Nephron progenitor cell (in vitro differentiated cells): ENCODE data around the gene TCP10L.
"Not testable (repeated sequence)": the region's sequence is repeated elsewhere in the genome, so short reads cannot be mapped to it uniquely, and the experiment has no call there.

ENCODE experiments used
- DNase-seq: peaks from one replicate; pipeline ENCODE4 v3.0.0; 2021
- H3K27ac Mint-ChIP-seq: 2 replicates; pipeline ENCODE4 v1.8.0; 2021; ENCODE audit warnings: mild to moderate bottlenecking, moderate library complexity, mixed read lengths
- H3K27me3 Mint-ChIP-seq: 2 replicates; pipeline ENCODE4 v1.8.0; 2021; ENCODE audit warnings: mild to moderate bottlenecking, low read depth, mixed read lengths; ENCODE audit not compliant: poor library complexity
- H3K36me3 Mint-ChIP-seq: 2 replicates; pipeline ENCODE4 v1.8.0; 2021; ENCODE audit warnings: low read depth, mixed read lengths
- H3K4me1 Mint-ChIP-seq: 2 replicates; pipeline ENCODE4 v1.8.0; 2021; ENCODE audit warnings: mixed read lengths
- H3K4me3 Mint-ChIP-seq: 2 replicates; pipeline ENCODE4 v1.8.0; 2021; ENCODE audit warnings: mild to moderate bottlenecking, moderate library complexity, mixed read lengths
- H3K9me3 Mint-ChIP-seq: 2 replicates; pipeline ENCODE4 v1.8.0; 2021; ENCODE audit warnings: mild to moderate bottlenecking, moderate library complexity, mixed read lengths
- TF ChIP-seq, protein P1 (sequence below): fragments of 200-600 bp; sonication (generic); IDR thresholded peaks from 2 replicates; pipeline ENCODE4 v1.5.0; 2021; ENCODE audit warnings: antibody characterized with exemption

TCP10L gene

DNA sequence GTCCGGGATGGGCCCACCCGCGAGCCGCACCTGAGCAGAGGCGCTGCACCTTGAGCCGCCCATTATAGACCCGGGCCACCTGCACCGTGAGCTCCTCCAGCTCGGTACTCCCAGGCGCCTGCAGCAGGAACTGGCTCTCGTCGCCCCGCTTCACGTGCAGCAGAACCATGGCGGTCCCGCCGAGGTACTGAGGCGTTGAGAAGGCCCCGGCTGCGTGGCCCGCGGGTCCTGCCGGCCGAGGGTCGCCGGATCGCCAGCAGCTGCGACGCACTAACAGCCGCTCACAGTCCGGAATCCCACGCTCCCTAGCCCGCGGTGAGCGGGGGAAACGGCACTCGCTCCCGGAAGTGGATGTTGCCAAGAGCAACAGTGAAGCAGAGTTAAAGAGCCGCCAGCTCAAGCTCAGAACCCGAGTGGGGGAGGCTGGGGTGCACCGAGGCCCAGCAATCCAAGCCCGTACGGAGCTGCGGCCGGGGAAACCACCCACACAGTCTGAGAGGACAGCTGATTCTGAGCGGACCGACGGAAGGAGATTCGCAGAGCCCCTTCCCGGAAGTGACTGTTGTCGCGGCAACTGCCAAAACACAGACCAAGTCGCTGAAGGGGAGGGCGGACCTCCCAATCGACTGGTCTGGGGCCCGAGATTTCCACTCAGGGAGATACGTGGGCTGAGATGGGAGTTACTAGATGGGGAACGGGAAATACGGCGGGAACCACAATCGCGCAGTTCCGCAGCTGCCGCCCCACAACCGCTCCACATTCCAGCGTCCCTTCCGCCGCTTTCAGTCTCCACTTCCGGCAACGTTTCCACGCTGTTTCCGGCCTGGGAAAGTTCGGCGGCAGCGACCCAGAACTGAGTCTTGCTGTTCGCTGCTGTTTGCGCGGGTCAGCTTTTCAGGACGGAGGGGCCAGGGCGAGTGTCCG lies 27.0 kb upstream of the TCP10L start, which contains the start of gene CFAP298:
CFAP298 (minus strand) TSS at position 303 of the 924 bp plus-strand sequence; CDS start at position 169, 134 bp downstream.
- H3K36me3 Mint-ChIP-seq, result peaks cover 17% of the 10 kb centered on the region
- peak within 1 kb of the TSS; percentile 100 for H3K27ac Mint-ChIP-seq
- H3K9me3 Mint-ChIP-seq, result no peaks in the 10 kb centered on the region
- H3K27me3 Mint-ChIP-seq, result peaks cover 26% of the 10 kb centered on the region
- TF ChIP-seq, protein P1, sequence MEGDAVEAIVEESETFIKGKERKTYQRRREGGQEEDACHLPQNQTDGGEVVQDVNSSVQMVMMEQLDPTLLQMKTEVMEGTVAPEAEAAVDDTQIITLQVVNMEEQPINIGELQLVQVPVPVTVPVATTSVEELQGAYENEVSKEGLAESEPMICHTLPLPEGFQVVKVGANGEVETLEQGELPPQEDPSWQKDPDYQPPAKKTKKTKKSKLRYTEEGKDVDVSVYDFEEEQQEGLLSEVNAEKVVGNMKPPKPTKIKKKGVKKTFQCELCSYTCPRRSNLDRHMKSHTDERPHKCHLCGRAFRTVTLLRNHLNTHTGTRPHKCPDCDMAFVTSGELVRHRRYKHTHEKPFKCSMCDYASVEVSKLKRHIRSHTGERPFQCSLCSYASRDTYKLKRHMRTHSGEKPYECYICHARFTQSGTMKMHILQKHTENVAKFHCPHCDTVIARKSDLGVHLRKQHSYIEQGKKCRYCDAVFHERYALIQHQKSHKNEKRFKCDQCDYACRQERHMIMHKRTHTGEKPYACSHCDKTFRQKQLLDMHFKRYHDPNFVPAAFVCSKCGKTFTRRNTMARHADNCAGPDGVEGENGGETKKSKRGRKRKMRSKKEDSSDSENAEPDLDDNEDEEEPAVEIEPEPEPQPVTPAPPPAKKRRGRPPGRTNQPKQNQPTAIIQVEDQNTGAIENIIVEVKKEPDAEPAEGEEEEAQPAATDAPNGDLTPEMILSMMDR, result no peak
- peaks cover 6% of the 10 kb centered on the region for H3K4me1 Mint-ChIP-seq
- peak within 1 kb of the TSS; percentile 99 for H3K4me3 Mint-ChIP-seq
- DNase-seq, result peak; percentile 79

DNA sequence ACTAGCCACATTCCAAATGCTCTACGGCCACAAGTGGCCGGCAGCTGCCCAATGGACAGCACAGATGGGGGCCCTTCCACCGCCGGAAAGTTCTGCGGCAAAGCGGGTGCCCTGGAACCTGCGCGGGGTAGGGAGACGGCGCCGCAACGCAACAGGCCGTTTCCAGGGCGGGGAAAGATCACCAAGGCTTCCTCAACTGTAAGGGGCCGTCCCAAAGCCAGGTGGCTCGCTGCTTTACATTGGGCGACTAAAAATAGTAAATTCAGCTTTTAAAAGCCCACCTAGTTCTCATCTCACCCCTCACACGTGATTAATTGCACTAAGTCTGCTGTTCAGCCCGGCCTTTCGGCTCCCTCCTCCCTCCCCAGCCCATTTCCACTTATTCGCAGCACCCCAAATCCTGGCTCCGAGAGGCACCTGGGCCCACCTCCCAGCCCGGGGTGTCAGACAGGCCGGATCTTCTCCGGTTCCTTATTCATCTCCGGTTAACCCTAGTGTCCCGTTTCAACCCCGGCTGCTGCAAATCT lies 26.2 kb upstream of the TCP10L start:
- Mint-ChIP-seq H3K36me3 (peaks cover 22% of the 10 kb centered on the region), H3K4me1 (peaks cover 6% of the 10 kb centered on the region), H3K27me3 (peaks cover 20% of the 10 kb centered on the region), H3K27ac (peak overlapping the region; percentile 100), H3K9me3 (no peaks in the 10 kb centered on the region), H3K4me3 (peak overlapping the region; percentile 99)
- TF ChIP-seq, protein P1, result no peak
- peak; percentile 51 for DNase-seq

DNA sequence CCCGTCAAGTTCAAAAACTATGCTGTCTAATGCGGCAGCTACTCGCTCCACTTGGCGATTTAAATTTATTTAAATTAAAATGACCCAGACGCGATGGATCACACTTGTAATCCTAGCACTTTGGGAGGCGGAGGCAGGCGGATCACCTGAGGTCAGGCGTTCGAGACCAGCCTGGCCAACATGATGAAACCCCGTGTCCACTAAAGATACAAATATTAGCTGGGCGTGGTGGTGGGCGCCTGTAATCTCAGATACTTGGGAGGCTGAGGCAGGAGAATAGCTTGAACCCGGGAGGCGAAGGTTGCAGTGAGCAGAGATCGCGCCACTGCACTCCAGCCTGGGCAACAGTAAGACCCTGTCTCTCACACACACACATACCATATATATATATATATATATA lies 25.6 kb upstream of the TCP10L start:
- H3K4me1 Mint-ChIP-seq, H3K27ac Mint-ChIP-seq, H3K9me3 Mint-ChIP-seq, DNase-seq: not testable (repeated sequence)
- peaks cover 16% of the 10 kb centered on the region for H3K27me3 Mint-ChIP-seq
- peaks cover 26% of the 10 kb centered on the region for H3K36me3 Mint-ChIP-seq
- peak overlapping the region; percentile 75 for H3K4me3 Mint-ChIP-seq

DNA sequence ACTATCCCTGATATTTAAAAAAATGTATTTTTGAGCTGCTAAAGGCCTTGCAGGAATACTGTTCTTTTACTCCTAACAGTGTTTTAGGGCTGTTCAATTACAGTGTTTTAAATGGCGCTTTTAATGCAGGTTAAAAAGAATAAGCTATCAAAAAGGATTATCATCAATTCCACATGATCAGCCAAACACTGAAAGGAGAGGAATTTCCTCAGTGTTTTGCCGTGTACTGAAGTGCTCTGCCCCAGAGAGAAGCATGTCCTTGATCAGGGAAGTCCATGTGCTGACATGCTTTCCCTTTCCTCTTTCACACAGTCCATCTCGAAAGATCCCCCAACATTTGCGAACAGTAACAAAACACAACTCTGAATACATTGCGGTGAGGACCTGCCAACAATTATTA lies 23.5 kb upstream of the TCP10L start:
- Mint-ChIP-seq H3K36me3 (peaks cover 41% of the 10 kb centered on the region), H3K4me3 (no peak overlapping the region), H3K4me1 (peaks cover 6% of the 10 kb centered on the region), H3K9me3 (no peaks in the 10 kb centered on the region), H3K27me3 (no peaks in the 10 kb centered on the region), H3K27ac (no peak overlapping the region)
- no peak for DNase-seq
- TF ChIP-seq, protein P1, result no peak

DNA sequence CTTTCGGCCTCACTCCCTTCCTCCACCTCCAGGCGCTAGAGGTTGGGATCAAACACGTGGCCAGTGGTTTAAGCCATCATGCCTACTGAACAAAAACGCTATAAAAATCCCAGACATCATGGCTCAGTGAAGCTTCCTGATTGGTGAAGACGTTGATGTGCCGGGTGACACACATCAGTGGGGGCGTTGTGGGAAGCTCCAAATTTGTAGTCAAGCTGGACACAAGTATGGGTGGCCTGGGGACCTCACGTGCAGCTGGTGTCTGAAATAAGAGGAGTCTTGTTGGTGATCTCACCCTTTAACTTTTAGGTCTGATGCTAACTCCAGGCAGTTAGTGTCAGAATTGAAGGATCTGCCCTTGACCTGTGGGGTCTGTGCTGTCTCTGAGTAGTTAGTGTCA lies 20.1 kb upstream of the TCP10L start:
- no peak for DNase-seq
- Mint-ChIP-seq H3K36me3 (peaks cover 58% of the 10 kb centered on the region), H3K9me3 (no peaks in the 10 kb centered on the region), H3K4me3 (no peak overlapping the region), H3K27ac (peak overlapping the region; percentile 38), H3K27me3 (no peaks in the 10 kb centered on the region), H3K4me1 (no peaks in the 10 kb centered on the region)
- TF ChIP-seq, protein P1, result no peak

DNA sequence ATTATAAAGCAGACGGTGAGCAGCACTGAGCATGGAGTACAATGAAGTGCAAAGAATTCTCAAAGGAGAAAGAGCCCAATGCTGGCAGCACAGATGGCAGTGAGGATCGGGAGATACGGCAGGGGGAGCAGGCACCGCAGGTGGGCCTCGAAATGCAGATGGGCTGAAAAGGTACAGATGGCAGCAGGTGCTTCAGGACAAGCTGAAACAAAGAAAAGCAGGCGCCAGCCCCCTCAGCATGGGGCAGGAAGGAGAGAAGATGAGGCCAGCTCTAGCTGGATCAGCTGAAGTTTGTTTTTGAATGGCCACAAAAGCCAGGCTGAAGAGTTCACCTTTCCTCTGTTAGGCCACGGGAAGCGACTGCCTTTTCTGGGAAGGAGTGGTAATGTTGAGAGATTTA lies 19.1 kb upstream of the TCP10L start:
- Mint-ChIP-seq H3K27me3 (no peaks in the 10 kb centered on the region), H3K4me1 (peaks cover 4% of the 10 kb centered on the region), H3K9me3 (no peaks in the 10 kb centered on the region), H3K27ac (no peak overlapping the region), H3K36me3 (peaks cover 57% of the 10 kb centered on the region), H3K4me3 (no peak overlapping the region)
- TF ChIP-seq, protein P1, result no peak
- no peak for DNase-seq
